HepG2 (cell line): ENCODE results near the gene USP38. TPM values are rescaled to one million over a fixed set of nuclear protein-coding genes. Genes with fewer than 3 reads are reported as not detected.
A peak's percentile ranks its signal among the peaks of the same experiment; 100 is the strongest.

Source experiments
- ATAC-seq: fragments of 200-7000 bp; cut with Tn5 transposase; 3 replicates; pipeline ENCODE4 v1.9.1; 2020; ENCODE audit warnings: mild to moderate bottlenecking, moderate library complexity
- BruUV-seq: library from RNA; stranded (reverse); fragments of 400-500 nt; replicated peaks from 2 replicates; lab custom pipeline; 2021; lab: Mats Ljungman, UMichigan
- CTCF ChIA-PET: fragments of 300-600 bp; formaldehyde crosslinking; extraction: SDS; loops from one replicate; lab custom pipeline; 2021; ENCODE audit warnings: low total read pairs, inconsistent platforms, low intra/inter-chr PET ratio; lab: Yijun Ruan, JAX
- POLR2A ChIA-PET: fragments of 350-600 bp; sonication (Branson Sonifier 250); formaldehyde crosslinking; loops from one replicate; lab custom pipeline; 2020; ENCODE audit warnings: antibody characterized with exemption, inconsistent platforms; lab: Yijun Ruan, JAX
- DNase-seq: peaks from one replicate; pipeline ENCODE4 v3.0.0-alpha.2; 2015; ENCODE audit warnings: low spot score
- FAIRE-seq: peaks from 3 replicates; lab custom pipeline; 2011; peaks lifted over from hg19 to GRCh38; lab: Jason Lieb, UNC
- H2AFZ ChIP-seq: one replicate; pipeline ENCODE4 v1.6.1; 2011; ENCODE audit warnings: low read length, inconsistent platforms
- H3K27ac ChIP-seq: fragments of 300-600 bp; 3 replicates; pipeline ENCODE4 v1.8.0; 2011; ENCODE audit warnings: mixed run types, mild to moderate bottlenecking, mixed read lengths, low read length, inconsistent platforms; ENCODE audit not compliant: insufficient read depth; ENCODE audit errors: extremely low read length
- H3K27me3 ChIP-seq, 2 experiments: fragments of 200-600 bp in 1 of 2; 2 replicates in 1 of 2; 3 replicates in 1 of 2; pipeline versions ENCODE4 v1.6.0 to v1.8.0; 2011; ENCODE audit warnings: low read length in 2 of 2, mild to moderate bottlenecking in 2 of 2, moderate library complexity in 2 of 2, inconsistent platforms in 1 of 2; ENCODE audit not compliant: insufficient read depth in 2 of 2, control insufficient read depth in 1 of 2
- H3K36me3 ChIP-seq, 2 experiments: fragments of 200-600 bp in 1 of 2; replicated peaks in 1 of 2; 2 replicates in 1 of 2; 3 replicates in 1 of 2; pipeline versions ENCODE4 v1.5.1 to v1.8.0; 2011; ENCODE audit warnings: low read length in 2 of 2, inconsistent platforms in 1 of 2; ENCODE audit not compliant: insufficient read depth in 2 of 2, control insufficient read depth in 1 of 2
- H3K4me1 ChIP-seq: 2 replicates; pipeline ENCODE4 v1.5.1; 2012; ENCODE audit warnings: low read length, inconsistent platforms; ENCODE audit not compliant: insufficient read depth
- H3K4me2 ChIP-seq: 2 replicates; pipeline ENCODE4 v1.6.0; 2011; ENCODE audit warnings: low read depth, low read length, inconsistent platforms
- H3K4me3 ChIP-seq, 3 experiments: fragments of 200-600 bp in 1 of 3; sonication (generic), shearing (Covaris generic) in 1 of 3; replicated peaks in 1 of 3; 2 replicates each; pipeline ENCODE4 v1.5.1; 2011 to 2016; ENCODE audit warnings: low read length in 3 of 3, inconsistent platforms in 2 of 3, low read depth in 2 of 3, mild to moderate bottlenecking in 2 of 3, control low read depth in 1 of 3, mixed read lengths in 1 of 3; ENCODE audit not compliant: insufficient read depth in 1 of 3
- H3K79me2 ChIP-seq: one replicate; pipeline ENCODE4 v1.6.1; 2011; ENCODE audit warnings: low read length, inconsistent platforms; ENCODE audit not compliant: insufficient read depth
- H3K9ac ChIP-seq: 2 replicates; pipeline ENCODE4 v1.6.0; 2011; ENCODE audit warnings: mild to moderate bottlenecking, low read depth, low read length, inconsistent platforms; ENCODE audit not compliant: insufficient read depth
- H3K9me3 ChIP-seq: 2 replicates; pipeline ENCODE4 v1.5.1; 2012; ENCODE audit warnings: mild to moderate bottlenecking, low read length
- H4K20me1 ChIP-seq: 2 replicates; pipeline ENCODE4 v1.6.0; 2011; ENCODE audit warnings: inconsistent platforms, mild to moderate bottlenecking, low read length, moderate library complexity; ENCODE audit not compliant: insufficient read depth
- AGO2 ChIP-seq: fragments of 200-400 bp; formaldehyde crosslinking; optimal IDR thresholded peaks from 2 replicates; pipeline ENCODE3; 2017; ENCODE audit warnings: mild to moderate bottlenecking, low read depth, low read length, moderate library complexity
- ELF3 ChIP-seq: IDR thresholded peaks from 2 replicates; pipeline ENCODE4 v1.6.1; 2016; ENCODE audit warnings: missing genetic modification reagents, missing compliant biosample characterization
- HNF4G ChIP-seq, 2 experiments: sonication (generic) in 1 of 2; formaldehyde crosslinking in 1 of 2; IDR thresholded peaks; 2 replicates each; pipeline versions ENCODE4 v1.4.0 to v1.6.1; 2011 to 2020; ENCODE audit warnings: borderline replicate concordance in 2 of 2, low read depth in 2 of 2, mild to moderate bottlenecking in 2 of 2, low read length in 1 of 2, missing genetic modification reagents in 1 of 2, moderate library complexity in 1 of 2
- NFKBIZ ChIP-seq: IDR thresholded peaks from 2 replicates; pipeline ENCODE4 v1.6.1; 2018; ENCODE audit warnings: missing genetic modification reagents, missing compliant biosample characterization
- TRIM22 ChIP-seq: fragments of 450-650 bp; IDR thresholded peaks from 2 replicates; pipeline ENCODE4 v1.6.1; 2017
- ZFAT ChIP-seq: sonication (generic); formaldehyde crosslinking; conservative IDR thresholded peaks from 2 replicates; pipeline ENCODE4 v1.8.1; 2023; ENCODE audit warnings: missing genetic modification reagents, inconsistent platforms
- ZFYVE20 ChIP-seq: sonication (generic); formaldehyde crosslinking; IDR thresholded peaks from 2 replicates; pipeline ENCODE4 v1.8.0; 2023; ENCODE audit warnings: low read depth, mild to moderate bottlenecking, moderate library complexity, missing genetic modification reagents, borderline replicate concordance
- WGBS: methylation state at CpG from one replicate; pipeline ENCODE4 v1.1.6; 2017; ENCODE audit warnings: low lambda C conversion rate; 5-methylcytosine and 5-hydroxymethylcytosine counted together
- in situ Hi-C: cut with HindIII; loops from 2 replicates; pipeline ENCODE4 v1.10.0; 2017; ENCODE audit warnings: low pct_unique_long_range_greater_than_20kb; ENCODE audit not compliant: extremely low pct_ligation_motif_present
- intact Hi-C: fragments of 100-400 bp; cut with micrococcal nuclease; formaldehyde crosslinking; loops from one replicate; pipeline ENCODE4 v1.10.0; 2022; ENCODE audit not compliant: unreplicated experiment
- polyA plus RNA-seq, 8 experiments: library from polyadenylated mRNA; depleted of rRNA in 3 of 8; stranded (reverse) in 7 of 8; unstranded in 1 of 8; fragments of >200 nt; fragmentation: Illumina TruSeq in 4 of 8; extraction: Trizol in 4 of 8; gene quantifications; 2 replicates each; pipeline versions ENCODE4 v1.2.1 to v1.2.3, GENCODE V29; 2011 to 2016; ENCODE audit warnings: low read depth in 4 of 8, missing spikeins in 1 of 8, mixed read lengths in 1 of 8; ENCODE audit not compliant: insufficient read depth in 1 of 8
- total RNA-seq, 5 experiments: library from RNA; depleted of rRNA; stranded (reverse); fragments of >200 nt; fragmentation: Illumina TruSeq; extraction: Trizol; gene quantifications; 2 replicates each; pipeline ENCODE4 v1.2.3, GENCODE V29; 2016; ENCODE audit warnings: low read depth in 1 of 5
- TF ChIP-seq, protein P1 (sequence below): sonication (generic); formaldehyde crosslinking; conservative IDR thresholded peaks from 2 replicates; pipeline ENCODE4 v1.4.0; 2020; ENCODE audit warnings: missing genetic modification reagents
- TF ChIP-seq, protein P2 (sequence below): sonication (generic); formaldehyde crosslinking; IDR thresholded peaks from 2 replicates; pipeline ENCODE4 v1.4.0; 2020; ENCODE audit warnings: missing genetic modification reagents, mild to moderate bottlenecking, borderline replicate concordance
- TF ChIP-seq, protein P3 (sequence below): sonication (generic); formaldehyde crosslinking; IDR thresholded peaks from 2 replicates; pipeline ENCODE4 v1.5.0; 2020; ENCODE audit warnings: mild to moderate bottlenecking, missing genetic modification reagents, borderline replicate concordance
- TF ChIP-seq, protein P4 (sequence below): sonication (generic); formaldehyde crosslinking; IDR thresholded peaks from 2 replicates; pipeline ENCODE4 v1.5.0; 2020; ENCODE audit warnings: mild to moderate bottlenecking, missing genetic modification reagents, moderate library complexity

Gene USP38
- total and polyA plus RNA-seq, 2 of the 13 experiments (the other 11 are each of a cell fraction or from before 2014, with no cell fraction given), result 4.5 to 11.8 TPM

DNA sequence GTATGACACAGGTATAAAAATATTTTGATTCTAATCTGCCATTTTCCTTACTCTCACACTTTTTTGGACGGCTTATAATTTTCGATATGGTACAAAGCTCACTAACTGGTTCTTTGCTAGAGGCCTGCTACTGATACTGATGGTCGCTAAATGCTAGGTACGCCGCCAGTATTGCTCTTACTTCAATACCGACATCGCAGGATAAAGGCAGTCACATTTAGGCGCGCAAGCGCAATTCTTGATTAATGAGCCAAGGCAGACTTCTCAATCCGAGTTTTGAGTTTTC is 557 bp upstream of the USP38 start (continued):
- TF ChIP-seq, protein P1, sequence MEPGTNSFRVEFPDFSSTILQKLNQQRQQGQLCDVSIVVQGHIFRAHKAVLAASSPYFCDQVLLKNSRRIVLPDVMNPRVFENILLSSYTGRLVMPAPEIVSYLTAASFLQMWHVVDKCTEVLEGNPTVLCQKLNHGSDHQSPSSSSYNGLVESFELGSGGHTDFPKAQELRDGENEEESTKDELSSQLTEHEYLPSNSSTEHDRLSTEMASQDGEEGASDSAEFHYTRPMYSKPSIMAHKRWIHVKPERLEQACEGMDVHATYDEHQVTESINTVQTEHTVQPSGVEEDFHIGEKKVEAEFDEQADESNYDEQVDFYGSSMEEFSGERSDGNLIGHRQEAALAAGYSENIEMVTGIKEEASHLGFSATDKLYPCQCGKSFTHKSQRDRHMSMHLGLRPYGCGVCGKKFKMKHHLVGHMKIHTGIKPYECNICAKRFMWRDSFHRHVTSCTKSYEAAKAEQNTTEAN (CRISPR knock-in tag), result no peak
- TF ChIP-seq NFKBIZ (CRISPR knock-in tag) (no peak), ELF3 (CRISPR knock-in tag) (no peak; the same call in 1 of the 2 replicates), ZFAT (CRISPR knock-in tag) (no peak)
- TF ChIP-seq, protein P2, sequence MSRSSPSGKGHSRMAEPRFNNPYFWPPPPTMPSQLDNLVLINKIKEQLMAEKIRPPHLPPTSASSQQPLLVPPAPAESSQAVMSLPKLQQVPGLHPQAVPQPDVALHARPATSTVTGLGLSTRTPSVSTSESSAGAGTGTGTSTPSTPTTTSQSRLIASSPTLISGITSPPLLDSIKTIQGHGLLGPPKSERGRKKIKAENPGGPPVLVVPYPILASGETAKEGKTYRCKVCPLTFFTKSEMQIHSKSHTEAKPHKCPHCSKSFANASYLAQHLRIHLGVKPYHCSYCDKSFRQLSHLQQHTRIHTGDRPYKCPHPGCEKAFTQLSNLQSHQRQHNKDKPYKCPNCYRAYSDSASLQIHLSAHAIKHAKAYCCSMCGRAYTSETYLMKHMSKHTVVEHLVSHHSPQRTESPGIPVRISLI (CRISPR knock-in tag), result no peak
- TF ChIP-seq, all 625 proteins: peak for 3

DNA sequence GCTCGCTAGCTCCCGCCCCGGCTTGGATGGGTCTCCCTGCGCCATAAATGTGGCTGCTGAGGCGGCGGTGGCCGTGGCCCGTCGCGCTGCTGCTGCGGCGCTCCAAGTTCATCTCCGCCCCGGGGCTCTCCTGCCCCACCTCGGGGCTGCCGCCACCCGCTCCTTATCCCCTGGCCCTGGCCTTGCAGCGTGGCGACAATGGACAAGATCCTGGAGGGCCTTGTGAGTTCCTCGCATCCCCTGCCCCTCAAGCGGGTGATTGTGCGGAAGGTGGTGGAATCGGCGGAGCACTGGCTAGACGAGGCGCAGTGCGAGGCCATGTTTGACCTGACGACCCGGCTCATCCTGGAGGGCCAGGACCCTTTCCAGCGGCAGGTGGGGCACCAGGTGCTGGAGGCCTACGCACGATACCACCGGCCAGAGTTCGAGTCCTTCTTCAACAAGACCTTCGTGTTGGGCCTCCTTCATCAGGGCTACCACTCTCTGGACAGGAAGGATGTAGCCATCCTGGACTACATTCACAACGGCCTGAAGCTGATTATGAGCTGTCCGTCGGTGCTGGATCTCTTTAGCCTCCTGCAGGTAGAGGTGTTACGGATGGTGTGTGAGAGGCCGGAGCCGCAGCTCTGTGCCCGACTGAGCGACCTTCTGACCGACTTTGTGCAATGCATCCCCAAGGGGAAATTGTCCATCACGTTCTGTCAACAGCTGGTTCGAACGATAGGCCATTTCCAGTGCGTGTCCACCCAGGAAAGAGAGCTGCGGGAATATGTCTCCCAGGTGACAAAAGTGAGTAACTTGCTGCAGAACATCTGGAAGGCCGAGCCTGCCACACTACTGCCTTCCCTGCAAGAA is 763 bp downstream of the USP38 start:
- H3K27ac ChIP-seq, result peak overlapping the region; percentile 88
- POLR2A ChIA-PET, result interaction anchor here (1.1 to 2.6 kb wide), 4 partner anchors 19 to 328 kb away, joined by 3 to 10 read pairs (median 5); partner anchors contain the start of genes GAB1 and SMARCA5
- no peak overlapping the region for H2AFZ ChIP-seq
- H3K9me3 ChIP-seq, result no peaks in the 10 kb centered on the region
- under 1% methylated on average over 31 of the region's 50 CpGs for WGBS
- peaks cover 34% of the 10 kb centered on the region for H4K20me1 ChIP-seq
- intact Hi-C loops (loop anchor here (2.0 to 10.0 kb wide), 4 partner anchors 42 to 1961 kb away; partner anchors contain the start of genes GAB1, SMARCA5 and ZNF330), in situ Hi-C loops (loop anchor here (10.0 to 25.0 kb wide), 2 partner anchors 198 to 329 kb away; partner anchors contain the start of gene SMARCA5)
- DNase-seq (peak; percentile 16), FAIRE-seq (no peak), ATAC-seq (peak; percentile 66)
- H3K27me3 ChIP-seq, result no peaks in the 10 kb centered on the region; a peak in 1 of 5 replicates
- H3K4me3 ChIP-seq, result peak overlapping the region; percentile 83 to 100 (median 96)
- H3K4me2 ChIP-seq, result peak overlapping the region; percentile 81
- peaks cover 0 to 11% of the 10 kb centered on the region in 2 experiments; a peak in 3 of 5 replicates for H3K36me3 ChIP-seq
- CTCF ChIA-PET, result no interaction called here
- BruUV-seq, result TSS peak; percentile 54
- peak overlapping the region; percentile 82 for H3K9ac ChIP-seq
- H3K79me2 ChIP-seq, result peaks cover 51% of the 10 kb centered on the region
- peaks cover 37% of the 10 kb centered on the region for H3K4me1 ChIP-seq
- TF ChIP-seq, protein P3, sequence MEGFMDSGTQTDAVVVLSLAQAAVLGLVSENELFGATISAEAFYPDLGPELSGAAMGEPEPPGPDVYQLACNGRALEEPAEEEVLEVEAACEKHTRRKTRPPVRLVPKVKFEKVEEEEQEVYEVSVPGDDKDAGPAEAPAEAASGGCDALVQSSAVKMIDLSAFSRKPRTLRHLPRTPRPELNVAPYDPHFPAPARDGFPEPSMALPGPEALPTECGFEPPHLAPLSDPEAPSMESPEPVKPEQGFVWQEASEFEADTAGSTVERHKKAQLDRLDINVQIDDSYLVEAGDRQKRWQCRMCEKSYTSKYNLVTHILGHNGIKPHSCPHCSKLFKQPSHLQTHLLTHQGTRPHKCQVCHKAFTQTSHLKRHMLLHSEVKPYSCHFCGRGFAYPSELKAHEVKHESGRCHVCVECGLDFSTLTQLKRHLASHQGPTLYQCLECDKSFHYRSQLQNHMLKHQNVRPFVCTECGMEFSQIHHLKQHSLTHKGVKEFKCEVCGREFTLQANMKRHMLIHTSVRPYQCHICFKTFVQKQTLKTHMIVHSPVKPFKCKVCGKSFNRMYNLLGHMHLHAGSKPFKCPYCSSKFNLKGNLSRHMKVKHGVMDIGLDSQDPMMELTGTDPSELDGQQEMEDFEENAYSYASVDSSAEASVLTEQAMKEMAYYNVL, result peak; percentile 1; the same call in 1 of the 2 replicates
- TF ChIP-seq ZFYVE20 (CRISPR knock-in tag) (0 out of 2 replicates have a peak, but pooled peaks have one; percentile 25), AGO2 (peak; percentile 64), HNF4G (IDR thresholded peaks at IDR 0.05; ENCODE audit: borderline replicate concordance, low read depth, low read length) (no peak), HNF4G (CRISPR knock-in tag; IDR thresholded peaks at IDR 0.05; ENCODE audit: borderline replicate concordance, low read depth) (0 out of 2 replicates have a peak, but pooled peaks have one; percentile 12), TRIM22 (no peak)
- TF ChIP-seq, protein P4, sequence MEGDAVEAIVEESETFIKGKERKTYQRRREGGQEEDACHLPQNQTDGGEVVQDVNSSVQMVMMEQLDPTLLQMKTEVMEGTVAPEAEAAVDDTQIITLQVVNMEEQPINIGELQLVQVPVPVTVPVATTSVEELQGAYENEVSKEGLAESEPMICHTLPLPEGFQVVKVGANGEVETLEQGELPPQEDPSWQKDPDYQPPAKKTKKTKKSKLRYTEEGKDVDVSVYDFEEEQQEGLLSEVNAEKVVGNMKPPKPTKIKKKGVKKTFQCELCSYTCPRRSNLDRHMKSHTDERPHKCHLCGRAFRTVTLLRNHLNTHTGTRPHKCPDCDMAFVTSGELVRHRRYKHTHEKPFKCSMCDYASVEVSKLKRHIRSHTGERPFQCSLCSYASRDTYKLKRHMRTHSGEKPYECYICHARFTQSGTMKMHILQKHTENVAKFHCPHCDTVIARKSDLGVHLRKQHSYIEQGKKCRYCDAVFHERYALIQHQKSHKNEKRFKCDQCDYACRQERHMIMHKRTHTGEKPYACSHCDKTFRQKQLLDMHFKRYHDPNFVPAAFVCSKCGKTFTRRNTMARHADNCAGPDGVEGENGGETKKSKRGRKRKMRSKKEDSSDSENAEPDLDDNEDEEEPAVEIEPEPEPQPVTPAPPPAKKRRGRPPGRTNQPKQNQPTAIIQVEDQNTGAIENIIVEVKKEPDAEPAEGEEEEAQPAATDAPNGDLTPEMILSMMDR (CRISPR knock-in tag), result 0 out of 2 replicates have a peak, but pooled peaks have one; percentile 5
